GM23338 (cell line): ENCODE data around the gene MAP4K5. TPM values are rescaled to one million over a fixed set of nuclear protein-coding genes. Genes with fewer than 3 reads are reported as not detected.

Experiments
- ATAC-seq: fragments of 200-7000 bp; cut with Tn5 transposase; 3 replicates; pipeline ENCODE4 v1.9.1; 2020
- DNase-seq: peaks from one replicate; pipeline ENCODE4 v3.0.0-alpha.2; 2015; ENCODE audit warnings: low spot score
- H2AFZ ChIP-seq: fragments of 200-600 bp; sonication (generic); 2 replicates; pipeline ENCODE4 v1.8.0; 2016; ENCODE audit warnings: antibody characterized with exemption, mild to moderate bottlenecking, moderate library complexity
- H3F3A ChIP-seq: fragments of 200-600 bp; sonication (generic); replicated peaks from 2 replicates; pipeline ENCODE4 v1.8.0; 2017; ENCODE audit warnings: antibody characterized with exemption, mixed run types, low read depth
- H3K27ac ChIP-seq: fragments of 200-600 bp; sonication (generic); 2 replicates; pipeline ENCODE4 v1.6.1; 2016; ENCODE audit warnings: low read depth
- H3K27me3 ChIP-seq: fragments of 200-600 bp; sonication (generic); 2 replicates; pipeline ENCODE4 v1.8.0; 2016; ENCODE audit warnings: mild to moderate bottlenecking, mixed run types, moderate library complexity; ENCODE audit not compliant: insufficient read depth
- H3K36me3 ChIP-seq: fragments of 200-600 bp; sonication (generic); 2 replicates; pipeline ENCODE4 v1.8.0; 2016; ENCODE audit warnings: mild to moderate bottlenecking; ENCODE audit not compliant: insufficient read depth
- H3K4me1 ChIP-seq: fragments of 200-600 bp; sonication (generic); 2 replicates; pipeline ENCODE4 v1.8.0; 2016; ENCODE audit warnings: mild to moderate bottlenecking, moderate library complexity; ENCODE audit not compliant: insufficient read depth
- H3K4me2 ChIP-seq: fragments of 200-600 bp; sonication (generic); 2 replicates; pipeline ENCODE4 v1.7.1; 2017; ENCODE audit warnings: mixed run types
- H3K4me3 ChIP-seq: fragments of 200-600 bp; sonication (generic); 2 replicates; pipeline ENCODE4 v1.6.1; 2016; ENCODE audit warnings: mixed run types
- H3K79me2 ChIP-seq: fragments of 200-600 bp; sonication (generic); replicated peaks from 2 replicates; pipeline ENCODE4 v1.8.0; 2017; ENCODE audit warnings: mild to moderate bottlenecking; ENCODE audit not compliant: insufficient read depth
- H3K9me2 ChIP-seq: fragments of 200-600 bp; sonication (generic); 2 replicates; pipeline ENCODE4 v1.8.0; 2017; ENCODE audit not compliant: insufficient read depth
- H4K20me1 ChIP-seq: fragments of 200-600 bp; sonication (generic); replicated peaks from 2 replicates; pipeline ENCODE4 v1.8.0; 2017; ENCODE audit warnings: mild to moderate bottlenecking; ENCODE audit not compliant: insufficient read depth
- H3K27ac Mint-ChIP-seq: 2 replicates; pipeline ENCODE4 v1.8.0; 2020; ENCODE audit warnings: inconsistent platforms, mild to moderate bottlenecking, moderate library complexity, mixed read lengths
- H3K27me3 Mint-ChIP-seq: 3 replicates; pipeline ENCODE4 v1.8.0; 2022; ENCODE audit warnings: low read depth, mild to moderate bottlenecking, moderate library complexity, mixed read lengths, inconsistent platforms; ENCODE audit not compliant: insufficient read depth, poor library complexity
- H3K36me3 Mint-ChIP-seq: 3 replicates; pipeline ENCODE4 v1.8.0; 2021; ENCODE audit warnings: low read depth, mild to moderate bottlenecking, inconsistent platforms, moderate library complexity, mixed read lengths
- H3K4me1 Mint-ChIP-seq: 3 replicates; pipeline ENCODE4 v1.8.0; 2020; ENCODE audit warnings: mild to moderate bottlenecking, inconsistent platforms, mixed read lengths
- H3K4me3 Mint-ChIP-seq: 3 replicates; pipeline ENCODE4 v1.8.0; 2021; ENCODE audit warnings: moderate library complexity, mild to moderate bottlenecking, inconsistent platforms, mixed read lengths
- H3K9me3 Mint-ChIP-seq: 3 replicates; pipeline ENCODE4 v1.8.0; 2020; ENCODE audit warnings: moderate library complexity, mild to moderate bottlenecking, inconsistent platforms, mixed read lengths
- CTCF ChIP-seq, 2 experiments: fragments of 200-600 bp in 1 of 2; sonication (generic) in 1 of 2; conservative IDR thresholded peaks; 2 replicates each; pipeline versions ENCODE4 v1.5.1 to v1.6.1; 2016 to 2017; ENCODE audit warnings: antibody characterized with exemption in 2 of 2, low read depth in 2 of 2, mild to moderate bottlenecking in 2 of 2, moderate library complexity in 1 of 2
- ETS1 ChIP-seq: IDR thresholded peaks from 2 replicates; pipeline ENCODE4 v1.6.1; 2016; ENCODE audit warnings: antibody characterized with exemption
- POLR2AphosphoS5 ChIP-seq: IDR thresholded peaks from 2 replicates; pipeline ENCODE4 v1.6.1; 2016; ENCODE audit warnings: antibody characterized with exemption, low read depth
- ZNF462 ChIP-seq: fragments of 250-450 bp; sonication (Bioruptor Pico); IDR thresholded peaks from 2 replicates; pipeline ENCODE4 v1.5.0; 2020; ENCODE audit warnings: mild to moderate bottlenecking, moderate library complexity
- polyA plus RNA-seq: library from polyadenylated mRNA; unstranded; fragments of >200 nt; fragmentation: Nextera tagmentation; extraction: Ambion mirVana; gene quantifications from 2 replicates; pipeline ENCODE4 v1.2.1, GENCODE V29; 2016
- total RNA-seq: library from RNA; depleted of rRNA; stranded (reverse); fragments of >200 nt; shearing (Covaris generic); gene quantifications from 2 replicates; pipeline ENCODE4 v1.2.3, GENCODE V29; 2014

The MAP4K5 gene
- total and polyA plus RNA-seq, 2 experiments from 2014 or later: 71.4 to 74.6 TPM

- DNase-seq (peak; percentile 77), ATAC-seq (peak; percentile 76)
- no peak overlapping the region for H3K4me3 Mint-ChIP-seq
- Histone ChIP-seq H3K27ac (no peak overlapping the region), H2AFZ (no peak overlapping the region), H4K20me1 (no peaks in the 10 kb centered on the region), H3F3A (no peaks in the 10 kb centered on the region), H3K36me3 (no peaks in the 10 kb centered on the region), H3K4me2 (no peak overlapping the region), H3K9me2 (no peaks in the 10 kb centered on the region; the same call in 1 of the 2 replicates), H3K27me3 (no peaks in the 10 kb centered on the region), H3K79me2 (no peaks in the 10 kb centered on the region), H3K4me1 (no peaks in the 10 kb centered on the region), H3K4me3 (no peak overlapping the region)
- peaks cover 4% of the 10 kb centered on the region for H3K9me3 Mint-ChIP-seq
- no peak overlapping the region for H3K27ac Mint-ChIP-seq
- TF ChIP-seq ETS1: no peak
- no peak for TF ChIP-seq ZNF462 (CRISPR knock-in tag)
- no peak for TF ChIP-seq POLR2AphosphoS5
- TF ChIP-seq CTCF (conservative IDR thresholded peaks at IDR 0.05; ENCODE audit: low read depth in 2 of 2): peak; percentile 70
- H3K36me3 Mint-ChIP-seq: peaks cover 3% of the 10 kb centered on the region; the same call in 1 of the 3 replicates
- H3K27me3 Mint-ChIP-seq: no peaks in the 10 kb centered on the region
- peaks cover 4% of the 10 kb centered on the region; the same call in 2 of the 3 replicates for H3K4me1 Mint-ChIP-seq
Measured at GRCh38 chr14:50542941-50543418, 10.6 kb upstream of the MAP4K5 start.
